HG03439 (cell line): ENCODE measurements around the gene KLHDC7A.
"Not testable (repeated sequence)": the region's sequence is repeated elsewhere in the genome, so short reads cannot be mapped to it uniquely, and the experiment has no call there.

ENCODE experiments used
- ATAC-seq: cut with Tn5 transposase; IDR thresholded peaks from one replicate; pipeline ENCODE4 v1.9.1; 2021; ENCODE audit warnings: mild to moderate bottlenecking, moderate library complexity; ENCODE audit not compliant: unreplicated experiment

The KLHDC7A gene

GRCh38 chr1:18480315-18481189 lies at the start of gene KLHDC7A:
Gene KLHDC7A (plus strand): TSS chr1:18480930. CDS start chr1:18480982, 52 bp downstream.
- ATAC-seq: no peak

GRCh38 chr1:18434041-18434440 lies 46.7 kb upstream of the KLHDC7A start:
- ATAC-seq: no peak

- ATAC-seq: no peak
Measured at GRCh38 chr1:18440385-18441226, 40.1 kb upstream of the KLHDC7A start.

- ATAC-seq: no peak
Measured at GRCh38 chr1:18443587-18444520, 36.9 kb upstream of the KLHDC7A start.

- no peak for ATAC-seq
Measured at GRCh38 chr1:18444563-18444962, 36.2 kb upstream of the KLHDC7A start.

- no peak for ATAC-seq
Measured at GRCh38 chr1:18446751-18447150, 34.0 kb upstream of the KLHDC7A start.

- no peak for ATAC-seq
Measured at GRCh38 chr1:18447509-18448220, 33.1 kb upstream of the KLHDC7A start.

- ATAC-seq: no peak
Measured at GRCh38 chr1:18448889-18449288, 31.8 kb upstream of the KLHDC7A start.

GRCh38 chr1:18452550-18452949 lies 28.2 kb upstream of the KLHDC7A start:
- ATAC-seq: no peak

- ATAC-seq: no peak
Measured at GRCh38 chr1:18458133-18459092, 22.3 kb upstream of the KLHDC7A start.

GRCh38 chr1:18461656-18462055 lies 19.1 kb upstream of the KLHDC7A start:
- no peak for ATAC-seq

- ATAC-seq: not testable (repeated sequence)
Measured at GRCh38 chr1:18462517-18462916, 18.2 kb upstream of the KLHDC7A start.

- ATAC-seq: no peak
Measured at GRCh38 chr1:18463063-18463462, 17.7 kb upstream of the KLHDC7A start.

GRCh38 chr1:18463984-18464664 lies 16.6 kb upstream of the KLHDC7A start:
- ATAC-seq: no peak

- ATAC-seq: no peak
Measured at GRCh38 chr1:18464665-18465050, 16.1 kb upstream of the KLHDC7A start.

- no peak for ATAC-seq
Measured at GRCh38 chr1:18466676-18467075, 14.1 kb upstream of the KLHDC7A start.

- ATAC-seq: no peak
Measured at GRCh38 chr1:18468570-18468969, 12.2 kb upstream of the KLHDC7A start.

- no peak for ATAC-seq
Measured at GRCh38 chr1:18469514-18469913, 11.2 kb upstream of the KLHDC7A start.
